Endometrial microvascular endothelial cells (primary cell): ENCODE results near the gene ROR2. TPM values are rescaled to one million over a fixed set of nuclear protein-coding genes. Genes with fewer than 3 reads are reported as not detected.

Experiments
- in situ Hi-C: cut with HindIII; loops from 2 replicates; pipeline ENCODE4 v1.10.0; 2017; ENCODE audit warnings: low sequenced_read_pairs, low pct_unique_long_range_greater_than_20kb; ENCODE audit errors: inconsistent ontology term
- total RNA-seq: library from RNA; depleted of rRNA; stranded (reverse); fragments of >200 nt; gene quantifications from one replicate; pipeline ENCODE4 v1.2.3, GENCODE V29; 2015; ENCODE audit errors: inconsistent ontology term

The ROR2 gene
- total RNA-seq, 1 donor from 2014 or later = 0.09 TPM

DNA sequence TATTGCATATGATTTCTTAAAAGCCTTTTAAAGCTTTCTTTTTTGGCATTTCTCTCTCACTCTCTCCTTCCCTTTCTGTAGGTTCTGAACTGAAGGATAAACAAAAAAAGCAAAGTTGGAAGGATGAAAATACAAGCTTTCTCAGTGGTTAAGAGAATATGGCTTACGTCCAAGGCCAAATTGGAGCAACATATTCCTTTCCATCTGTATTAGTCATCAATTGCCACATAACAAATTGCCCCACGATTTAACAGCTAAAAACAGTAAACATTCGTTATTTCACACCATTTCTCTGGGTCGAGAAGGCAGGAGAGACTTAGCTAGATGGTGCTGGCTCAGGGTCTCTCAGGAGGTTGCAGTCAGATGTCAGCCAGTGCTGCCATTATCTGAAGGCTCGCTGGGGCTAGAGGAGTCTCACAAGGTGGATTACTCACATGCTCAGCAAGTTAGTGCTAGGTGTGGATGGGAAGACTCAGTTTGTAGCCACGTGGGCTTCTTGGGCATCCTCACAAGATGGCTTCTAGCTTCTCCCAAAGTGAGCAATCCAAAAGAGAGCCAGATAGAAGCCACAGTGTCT lies 2.0 kb upstream of the ROR2 start:
- in situ Hi-C loops = no loop called here

DNA sequence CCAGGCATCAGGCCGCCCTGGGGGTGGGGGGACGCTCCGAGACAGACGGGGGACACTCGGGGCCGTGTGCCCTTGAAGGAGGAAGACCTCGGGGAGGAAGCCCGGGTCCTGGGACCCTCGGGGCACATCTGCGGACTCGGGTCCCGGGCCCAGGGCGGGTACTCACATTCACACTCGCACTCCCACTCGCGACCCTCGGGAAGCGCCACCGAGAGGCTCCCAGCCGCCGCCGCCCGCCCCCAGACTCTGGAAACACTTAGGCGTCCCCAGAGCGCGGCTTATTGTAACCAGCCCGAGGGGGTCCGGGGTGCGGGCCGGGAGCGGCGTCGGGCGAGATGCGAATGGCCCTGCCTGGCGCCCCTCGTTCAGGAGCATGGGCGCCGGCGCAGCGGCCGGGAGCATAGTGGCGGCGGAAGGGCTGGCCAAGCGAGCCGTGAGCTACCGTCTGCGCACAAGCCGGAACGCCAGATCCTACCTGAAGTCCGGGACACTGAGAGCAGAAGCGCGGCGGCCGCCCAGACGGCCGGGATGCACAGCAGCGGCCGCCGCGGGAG lies 559 bp downstream of the ROR2 start:
- in situ Hi-C loops = no loop called here

DNA sequence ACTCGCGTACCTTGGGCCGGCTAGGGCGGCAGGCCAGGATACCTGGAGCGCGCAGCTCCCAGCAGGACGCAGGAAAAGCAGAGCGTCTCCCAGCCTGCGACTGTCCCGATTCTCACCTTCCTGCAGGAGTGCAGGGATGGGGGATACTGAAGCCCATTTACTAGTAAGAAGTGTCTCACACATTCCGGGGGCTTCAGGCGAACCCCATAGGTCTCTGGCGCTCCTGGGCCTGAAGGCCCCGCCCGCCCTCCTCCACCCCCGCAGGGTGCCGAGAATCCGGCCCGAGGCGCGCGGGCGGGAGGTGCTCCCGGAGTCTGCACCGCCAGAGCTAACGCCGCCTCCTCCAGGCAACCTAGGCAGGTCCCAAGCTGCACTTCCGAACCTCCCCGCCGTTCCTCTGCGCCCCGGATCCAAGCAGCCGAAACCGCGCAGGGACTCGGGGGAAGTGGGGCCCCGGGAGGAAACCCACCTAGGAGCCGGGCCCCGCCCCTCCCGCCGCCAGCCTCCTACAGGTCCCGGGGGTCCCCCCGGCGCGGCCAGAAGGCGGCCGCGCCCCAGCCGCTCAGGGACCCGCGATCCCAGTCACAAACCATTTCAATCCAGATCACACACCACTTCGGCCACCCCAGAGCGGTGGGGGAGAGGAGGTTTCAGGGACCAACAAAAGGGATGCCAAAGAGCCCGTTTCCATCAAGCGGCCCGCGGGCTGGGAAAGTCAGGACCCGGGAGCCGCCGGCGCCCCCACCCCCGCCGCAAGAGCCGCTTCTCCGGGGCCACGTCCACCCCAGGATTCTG lies 1.2 kb downstream of the ROR2 start:
- in situ Hi-C loops = no loop called here

DNA sequence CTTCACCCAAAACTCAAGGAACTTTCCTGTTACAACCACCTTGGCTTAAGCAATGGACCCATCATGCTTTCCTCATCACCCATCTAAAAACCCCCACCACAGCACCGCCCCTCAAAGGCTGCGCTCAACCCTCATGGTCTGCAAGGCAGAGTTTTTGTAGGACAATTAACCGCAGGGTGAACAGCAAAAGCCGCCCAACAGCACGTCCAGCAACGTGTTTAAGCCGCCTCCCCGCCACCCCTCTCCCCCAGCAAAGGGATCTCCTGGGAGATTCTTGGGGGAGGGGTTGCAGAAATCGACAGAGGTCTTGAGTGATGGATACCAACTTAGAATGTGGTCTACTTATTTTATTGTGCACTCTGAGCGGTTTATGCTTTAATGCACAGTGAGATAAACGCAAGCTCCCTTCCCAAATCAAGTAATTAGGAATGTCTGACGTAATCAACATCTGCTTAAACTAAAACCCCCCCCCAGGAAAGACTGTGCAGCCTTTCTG lies 1.9 kb downstream of the ROR2 start:
- in situ Hi-C loops = no loop called here

DNA sequence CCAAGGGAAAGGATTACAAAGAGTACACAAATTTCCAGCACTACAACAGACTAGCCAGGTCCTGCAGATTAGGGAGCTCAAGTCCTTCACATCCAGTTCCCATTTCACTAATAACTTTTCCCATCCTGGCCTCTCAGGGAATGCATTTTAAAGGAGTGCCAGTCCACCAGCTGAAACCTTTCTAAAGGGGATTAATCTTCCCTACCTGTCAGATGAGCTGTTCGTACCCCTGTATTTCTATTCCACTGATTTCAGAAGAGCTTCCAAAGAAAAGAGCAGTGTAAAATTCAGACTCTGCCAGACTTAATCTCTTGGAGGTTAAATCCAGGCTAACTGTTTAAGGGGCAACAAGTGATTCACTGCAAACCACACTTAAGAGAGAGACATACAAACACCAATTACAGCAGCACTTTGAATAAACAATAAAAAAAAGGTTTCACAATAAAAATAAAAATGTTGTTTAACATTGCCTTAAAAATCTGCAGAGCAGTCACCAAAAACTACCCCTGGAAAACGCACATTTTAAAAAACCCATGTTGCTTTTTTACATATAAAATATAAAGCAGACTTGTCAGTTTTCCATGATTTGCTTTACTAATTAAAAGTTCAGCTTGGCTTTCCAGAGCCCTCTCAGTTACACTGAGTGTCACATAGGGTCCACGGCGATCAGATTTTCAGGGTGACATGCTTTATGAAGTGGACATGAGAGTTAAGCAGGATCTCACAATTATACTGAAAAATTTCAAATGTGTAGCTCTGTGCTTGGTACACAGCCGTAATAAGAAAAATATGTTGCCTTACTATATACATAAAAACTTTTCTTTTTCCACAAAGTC lies 3.2 kb downstream of the ROR2 start:
- in situ Hi-C loops = no loop called here

DNA sequence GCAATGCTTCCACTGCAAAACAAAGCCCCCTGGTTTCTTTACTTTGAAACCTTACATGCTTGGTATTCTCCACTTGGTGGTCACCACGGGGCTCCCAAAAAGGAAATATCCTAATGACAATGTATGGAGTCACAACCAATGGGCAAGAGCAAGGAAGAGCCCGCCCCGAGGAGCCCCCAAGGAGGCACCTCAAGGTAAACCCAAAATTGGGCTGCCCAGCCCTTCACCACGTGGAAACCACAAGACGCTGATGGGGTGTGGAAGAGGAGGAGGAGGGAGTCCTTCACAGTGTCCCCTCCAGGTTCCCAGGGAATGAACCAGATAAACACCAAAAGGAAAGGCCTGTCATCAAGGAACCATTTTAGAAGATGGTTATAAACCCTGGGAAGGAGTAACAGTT lies 3.8 kb downstream of the ROR2 start:
- in situ Hi-C loops = no loop called here

DNA sequence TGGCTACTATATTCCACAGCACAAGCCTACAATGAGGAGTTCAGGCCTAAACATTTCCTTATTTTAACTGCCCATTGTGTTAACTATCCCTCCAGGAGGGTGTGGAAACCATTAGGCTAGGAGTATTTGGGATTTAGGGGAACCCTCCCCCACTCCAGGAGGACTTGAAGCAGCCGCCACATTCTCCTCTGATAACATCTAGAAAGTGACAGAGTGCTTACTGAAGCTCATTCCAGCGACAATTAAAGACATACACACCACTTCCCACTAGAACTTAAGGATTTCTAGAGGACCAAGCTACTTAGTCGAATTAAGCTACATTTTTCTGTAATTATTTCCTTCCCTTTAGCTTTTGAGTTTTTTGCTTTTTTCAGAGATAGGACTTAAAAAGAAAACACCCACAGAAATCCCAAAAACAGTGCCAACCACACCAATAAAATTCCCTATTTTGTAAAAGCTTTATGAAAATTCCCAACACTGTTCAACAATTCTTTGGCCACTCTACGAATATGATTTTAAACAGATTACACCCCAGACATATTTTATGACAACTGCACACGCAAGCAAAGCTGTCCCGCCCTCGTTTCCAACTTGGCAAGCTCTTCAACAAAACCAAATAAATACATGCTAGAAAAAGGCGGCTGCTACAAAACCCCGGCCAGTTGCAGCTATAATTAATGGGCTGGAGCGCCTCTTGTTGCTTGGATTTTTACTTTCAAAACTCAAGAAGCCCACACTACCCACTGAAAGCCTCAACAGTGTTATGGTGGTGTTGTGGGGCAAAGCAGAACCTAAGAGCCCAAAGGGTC lies 4.5 kb downstream of the ROR2 start:
- in situ Hi-C loops = no loop called here

DNA sequence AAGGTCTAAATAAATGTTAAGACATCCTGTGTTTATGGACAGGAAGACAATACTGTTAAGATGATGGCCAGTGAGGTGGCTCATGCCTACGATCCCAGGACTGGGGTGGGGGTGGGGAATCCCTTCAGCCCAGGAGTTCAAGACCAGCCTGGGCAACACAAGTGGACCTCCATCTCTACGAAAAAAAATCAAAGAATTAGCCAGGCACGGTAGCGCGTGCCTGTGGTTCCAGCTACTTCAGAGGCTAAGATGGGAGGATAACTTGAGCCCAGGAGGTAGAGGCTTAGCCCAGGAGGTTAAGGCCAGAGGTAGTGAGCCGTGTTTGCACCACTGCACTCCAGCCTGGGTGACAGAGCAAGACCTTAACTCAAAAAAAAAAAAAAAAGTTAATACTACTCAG lies 5.3 kb downstream of the ROR2 start:
- in situ Hi-C loops = no loop called here

DNA sequence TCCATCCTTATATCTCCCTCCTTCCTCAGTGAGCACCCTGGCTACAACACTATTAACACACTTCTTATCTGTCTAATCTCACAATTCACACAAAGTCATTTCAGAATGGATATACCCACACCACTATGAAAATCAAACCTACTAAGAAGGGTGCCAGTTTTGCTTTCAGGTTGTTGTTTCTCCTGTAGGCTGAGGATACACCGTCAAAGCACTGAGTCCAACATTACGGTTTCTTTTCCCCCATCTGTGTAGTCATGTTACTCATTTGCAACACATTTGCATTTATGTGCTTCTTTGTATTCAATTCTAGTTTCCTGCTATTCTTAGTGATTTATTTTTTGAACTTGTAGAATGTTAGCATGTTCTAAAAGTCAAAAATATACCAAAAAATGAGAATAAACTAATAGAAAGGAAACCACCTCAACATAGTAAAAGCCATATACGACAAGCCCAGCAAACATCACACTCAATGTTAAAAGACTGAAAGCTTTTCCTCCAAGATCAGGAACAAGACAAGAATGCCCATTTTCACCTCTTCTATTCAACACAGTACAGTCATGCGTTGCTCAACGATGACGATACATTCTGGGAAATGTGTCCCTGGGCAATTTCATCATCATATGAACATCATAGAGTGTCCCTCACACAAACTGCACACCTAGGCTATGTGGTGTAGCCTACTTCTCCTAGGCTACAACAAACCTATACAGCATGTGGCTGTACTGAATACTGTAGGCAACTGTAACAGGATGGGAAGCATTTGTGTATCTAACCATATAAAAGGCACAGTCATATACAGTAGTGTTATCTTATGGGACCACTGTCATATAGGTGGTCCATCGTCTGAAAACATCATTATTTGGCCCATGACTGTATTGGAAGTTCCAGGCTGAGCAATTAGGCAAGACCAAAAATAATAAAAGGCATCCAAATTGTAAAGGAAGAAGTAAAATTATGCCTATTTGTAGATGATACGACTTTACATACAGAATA lies 6.3 kb downstream of the ROR2 start:
- in situ Hi-C loops = no loop called here

DNA sequence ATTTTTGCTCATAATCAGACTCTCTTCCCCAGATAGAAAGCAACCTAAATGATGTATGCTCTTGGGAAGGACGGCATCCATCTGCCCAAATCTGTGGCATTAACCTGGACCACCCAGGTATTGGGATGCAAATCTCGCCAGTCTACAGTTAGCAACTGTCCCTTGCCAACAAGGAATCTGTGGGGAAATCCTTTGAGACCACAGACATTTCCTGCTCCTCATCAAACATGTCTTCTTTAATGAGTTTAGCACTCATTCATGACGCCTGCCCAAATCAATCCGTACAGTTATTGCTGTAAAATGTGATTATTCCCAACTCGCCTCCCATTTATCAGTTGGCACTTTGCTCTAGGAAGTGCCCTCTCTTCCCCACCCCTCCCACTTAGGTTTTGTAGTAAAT lies 7.8 kb downstream of the ROR2 start:
- in situ Hi-C loops = no loop called here

DNA sequence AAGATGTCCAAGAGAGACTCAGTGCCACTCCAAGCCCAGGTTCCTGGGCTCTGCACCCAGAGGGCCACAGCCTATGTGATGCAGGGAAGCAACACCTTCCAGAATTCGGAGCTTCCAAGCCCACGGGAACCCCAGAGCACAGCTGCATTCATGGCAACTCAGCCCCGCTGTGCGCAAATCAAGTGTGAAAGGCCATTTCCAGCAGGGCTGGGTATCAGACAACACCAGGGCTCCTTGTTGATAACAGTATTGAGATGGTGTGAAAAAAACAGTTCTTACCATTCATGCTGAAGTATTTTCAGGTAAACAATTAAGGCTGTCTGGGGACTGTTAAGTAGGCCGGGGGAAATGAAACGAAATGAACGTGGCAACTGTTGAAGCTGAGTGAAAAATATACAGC lies 10.1 kb downstream of the ROR2 start:
- in situ Hi-C loops = no loop called here

DNA sequence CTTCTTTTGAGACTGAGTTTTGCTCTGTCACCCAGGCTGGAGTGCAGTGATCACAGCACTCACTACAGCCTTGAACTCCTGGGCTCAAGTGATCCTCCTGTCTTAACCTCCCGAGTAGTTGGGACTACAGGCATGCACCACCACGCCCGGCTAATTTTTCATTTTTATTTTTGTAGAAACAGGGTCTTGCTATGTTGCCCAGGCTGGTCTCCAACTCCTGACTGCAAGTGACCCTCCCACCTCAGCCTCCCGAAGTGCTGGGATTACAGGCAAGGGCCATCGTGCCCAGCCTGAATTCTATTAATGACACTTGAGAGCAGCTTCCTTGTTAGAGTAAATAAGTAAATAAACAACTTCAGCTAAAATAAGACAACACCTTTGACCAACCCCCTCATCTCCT lies 12.3 kb downstream of the ROR2 start:
- in situ Hi-C loops = no loop called here

DNA sequence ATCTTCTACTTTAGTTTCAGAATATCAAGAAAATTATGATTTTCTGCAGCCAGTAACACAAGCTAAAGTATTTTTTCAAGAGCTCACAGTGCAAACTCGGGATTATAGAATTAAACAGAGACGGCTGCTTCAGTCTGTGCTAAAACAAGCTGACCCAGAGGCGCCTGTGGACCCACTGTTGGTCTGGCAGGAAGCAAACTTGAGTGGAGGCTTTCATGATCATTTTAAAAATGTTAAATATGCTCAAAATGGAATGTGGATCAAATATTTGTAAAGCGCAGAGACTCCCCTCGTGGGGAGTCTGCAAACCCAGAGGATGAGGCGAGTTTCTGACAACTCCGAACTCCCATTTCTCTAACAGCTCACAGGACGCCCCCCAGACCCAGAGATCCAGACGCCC lies 13.0 kb downstream of the ROR2 start:
- in situ Hi-C loops = no loop called here

DNA sequence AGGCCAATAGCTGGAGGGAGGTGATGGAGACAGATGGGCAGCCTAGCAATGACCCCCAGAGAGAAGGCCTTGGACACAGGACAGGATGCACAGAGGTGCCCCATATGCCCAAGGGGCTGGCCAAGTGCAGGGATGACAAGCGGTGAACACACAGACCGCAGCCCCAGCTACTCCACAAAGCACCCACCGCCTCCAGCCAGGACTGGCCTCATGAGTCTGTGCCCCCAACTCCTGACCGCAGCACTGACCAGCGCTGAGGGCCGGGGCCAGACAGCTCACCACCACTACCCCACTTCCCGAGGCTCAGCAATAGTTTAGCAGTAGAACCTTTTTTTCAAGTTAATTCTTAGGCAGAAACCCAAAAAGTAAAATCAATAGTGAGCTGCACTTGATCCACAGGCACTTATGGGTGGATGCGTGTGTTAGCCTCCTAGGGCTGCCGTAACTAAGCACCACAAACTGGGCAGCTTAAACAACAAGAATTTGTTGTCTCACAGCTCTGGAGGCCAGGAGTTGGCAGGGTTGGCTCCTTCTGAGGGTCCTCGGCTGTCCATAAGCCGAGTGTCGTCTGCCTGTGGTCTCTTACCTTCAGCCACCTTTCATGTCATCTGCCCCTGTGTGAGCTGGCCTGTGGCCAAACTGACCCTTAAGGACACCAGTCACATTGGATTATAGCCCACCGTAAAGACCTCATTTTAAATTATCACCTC lies 14.1 kb downstream of the ROR2 start:
- in situ Hi-C loops = no loop called here

DNA sequence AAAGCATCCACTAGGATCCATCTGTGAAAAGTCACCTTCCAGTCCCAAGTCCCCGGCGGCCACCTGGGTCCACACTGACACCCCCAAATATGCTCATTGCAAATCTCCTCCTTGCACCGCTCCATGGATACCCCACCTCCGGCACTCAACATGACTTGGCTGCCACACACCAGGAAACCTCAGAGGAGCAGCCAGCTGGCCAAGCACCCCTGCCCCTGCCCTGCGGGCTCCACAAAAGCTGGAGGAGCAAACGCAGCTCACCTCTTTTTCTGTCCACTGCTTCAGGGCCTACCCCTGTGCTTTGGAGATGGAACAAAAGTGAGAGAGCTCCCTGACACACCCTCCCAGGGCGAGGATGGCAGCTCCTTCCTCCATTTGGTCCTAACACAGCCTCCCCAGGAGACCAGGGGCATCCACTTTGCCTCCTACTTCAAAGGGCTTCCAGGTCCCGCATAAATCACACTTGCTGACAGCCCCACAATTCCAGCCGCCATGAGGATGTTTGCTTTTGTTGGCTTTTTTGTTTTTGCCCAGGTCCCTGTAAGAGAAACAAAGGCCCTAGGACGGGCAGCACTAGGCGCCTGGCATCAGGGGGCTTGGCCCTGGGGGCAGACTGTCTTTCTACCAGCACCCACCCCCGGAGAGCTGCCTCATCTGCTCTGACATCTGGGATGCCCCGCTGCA lies 14.8 kb downstream of the ROR2 start:
- in situ Hi-C loops = no loop called here

DNA sequence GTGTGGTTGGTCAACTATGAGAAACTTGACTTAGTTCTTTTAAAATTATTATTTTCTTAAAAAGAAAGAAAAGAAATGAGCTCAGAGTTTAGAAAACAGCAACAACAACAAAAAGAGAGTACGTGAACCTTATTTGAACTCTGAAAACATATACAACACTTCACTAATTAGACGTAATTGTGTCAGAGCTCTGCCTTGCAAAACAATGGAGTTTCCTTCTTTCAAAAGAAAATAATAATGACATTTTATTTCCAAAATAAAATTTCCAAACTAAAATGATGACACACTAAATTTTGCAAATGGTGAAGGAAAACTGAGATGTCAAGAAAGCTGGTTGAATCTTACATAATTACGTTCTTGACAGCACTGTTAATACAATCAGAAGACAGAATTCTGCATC lies 15.4 kb downstream of the ROR2 start:
- in situ Hi-C loops = no loop called here
